GM19043 (cell line): ENCODE measurements around the gene SAMD4A.
"Not testable (repeated sequence)": the region's sequence is repeated elsewhere in the genome, so short reads cannot be mapped to it uniquely, and the experiment has no call there.

Experiments used
- ATAC-seq: cut with Tn5 transposase; IDR thresholded peaks from one replicate; pipeline ENCODE4 v1.9.1; 2021; ENCODE audit warnings: low read depth; ENCODE audit not compliant: unreplicated experiment

SAMD4A gene

DNA sequence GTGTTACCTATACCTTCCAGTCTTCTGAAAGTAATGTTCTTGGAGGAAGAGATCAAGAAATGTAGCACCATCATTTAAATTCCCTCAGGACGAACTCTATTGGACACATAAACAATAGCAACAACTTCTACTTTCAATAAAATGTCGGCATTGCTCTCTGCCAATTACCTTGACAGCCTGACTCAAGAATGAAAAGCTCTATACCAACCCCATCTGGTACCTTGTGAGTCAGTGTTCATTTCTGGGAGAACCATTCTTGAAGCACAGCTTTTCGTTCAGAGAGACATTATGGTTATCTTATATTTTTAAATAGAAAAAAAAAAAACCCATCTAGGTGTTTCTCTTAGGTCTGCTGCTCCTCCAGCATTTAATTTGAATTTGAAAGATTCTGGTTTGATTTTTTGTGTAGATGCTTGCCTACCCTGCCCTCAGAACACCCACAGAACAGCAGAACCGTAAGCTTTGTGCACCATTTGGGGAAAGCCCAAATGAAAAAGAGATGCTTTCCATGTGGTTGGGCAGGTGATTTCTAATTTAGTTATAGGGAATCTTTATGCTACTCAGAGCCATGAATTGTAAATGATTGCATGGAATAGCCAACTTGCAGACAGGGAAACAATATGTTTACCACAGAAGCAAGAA, 156.0 kb downstream of the SAMD4A start:
- no peak for ATAC-seq

DNA sequence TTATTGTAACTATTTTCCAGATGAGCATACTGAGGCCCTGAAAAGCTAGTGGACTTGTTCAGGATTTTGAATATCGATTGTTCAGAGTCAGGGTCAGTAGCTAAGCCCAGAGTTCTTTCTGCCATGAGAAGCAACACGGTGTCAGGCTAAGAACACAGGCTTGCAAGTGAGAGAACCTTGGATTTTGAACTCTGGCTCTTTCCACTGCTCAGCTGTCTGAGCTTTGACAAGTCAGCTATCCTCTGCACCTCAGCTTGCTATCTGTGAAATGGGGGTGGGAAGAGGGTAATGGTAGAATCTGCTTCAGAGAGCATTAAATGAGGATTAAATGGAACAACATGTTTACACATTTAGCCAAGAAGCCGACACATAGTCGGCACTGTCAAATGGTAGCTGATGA, 157.2 kb downstream of the SAMD4A start:
- no peak for ATAC-seq

DNA sequence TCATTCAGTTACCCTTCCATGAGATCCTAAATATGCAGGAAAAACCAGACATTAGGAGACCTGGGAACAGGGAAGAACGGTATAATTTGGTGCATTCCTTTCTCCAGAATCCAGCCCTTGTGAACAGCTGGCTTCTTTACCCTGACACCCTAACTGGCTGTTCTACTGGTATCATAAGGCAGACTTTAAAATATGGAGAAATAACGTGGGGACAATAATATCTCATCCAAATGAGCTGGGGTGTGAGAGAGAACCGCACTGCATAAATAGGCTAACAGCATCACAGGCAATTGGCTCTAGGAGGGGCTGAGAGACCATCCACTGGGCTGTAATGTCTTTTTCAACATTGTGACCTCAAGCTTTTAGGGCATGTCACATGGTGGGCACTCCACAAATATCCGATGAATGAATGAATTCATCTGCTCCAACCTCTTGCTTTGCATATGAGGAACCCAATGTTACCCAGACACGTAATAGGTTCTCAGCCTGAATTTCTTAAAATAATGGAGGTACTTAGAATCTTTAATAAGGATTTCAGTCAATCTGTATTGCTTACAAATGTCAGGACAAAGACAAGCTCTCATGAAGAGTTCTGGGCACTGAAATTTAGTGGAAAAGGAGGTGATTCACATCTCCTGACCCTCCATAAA, 157.9 kb downstream of the SAMD4A start:
- no peak for ATAC-seq

DNA sequence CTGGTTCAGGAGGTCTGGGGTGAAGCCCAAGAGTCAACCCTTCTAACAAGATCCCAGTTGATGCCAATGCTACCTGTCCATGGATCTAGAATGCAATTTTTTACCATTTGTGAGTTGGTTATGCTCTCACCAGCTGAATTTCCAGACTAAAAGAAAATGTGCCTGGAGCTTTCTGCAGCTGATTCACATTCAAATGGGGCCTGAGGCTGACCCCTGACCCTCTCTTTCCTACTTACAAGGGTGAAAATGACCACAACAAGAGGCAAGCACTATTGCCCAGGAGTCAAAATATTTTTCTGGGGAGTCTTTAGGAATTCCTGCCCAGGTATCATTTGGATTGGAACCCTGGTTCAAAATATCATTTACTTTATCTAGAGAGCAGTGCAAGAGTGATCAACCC, 159.1 kb downstream of the SAMD4A start:
- no peak for ATAC-seq

DNA sequence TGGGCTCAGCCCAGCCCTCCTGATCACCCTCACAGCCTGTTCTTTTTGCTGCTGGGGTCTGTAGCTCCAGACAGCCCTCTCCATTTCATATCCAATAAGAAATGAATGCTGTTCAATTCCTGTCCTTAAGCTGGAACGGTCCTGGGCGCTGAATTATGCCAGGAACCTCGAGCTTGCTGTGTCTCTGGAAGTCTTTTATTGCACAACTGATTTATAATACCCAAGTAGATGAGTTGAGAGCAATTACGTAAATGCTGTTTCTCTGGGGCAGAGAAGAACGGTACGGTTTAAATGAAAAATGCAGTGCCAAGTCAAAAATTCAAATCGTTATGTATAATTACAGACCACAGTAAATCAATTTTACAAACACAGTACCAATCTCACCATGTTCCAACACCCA, 161.0 kb downstream of the SAMD4A start:
- ATAC-seq = no peak

DNA sequence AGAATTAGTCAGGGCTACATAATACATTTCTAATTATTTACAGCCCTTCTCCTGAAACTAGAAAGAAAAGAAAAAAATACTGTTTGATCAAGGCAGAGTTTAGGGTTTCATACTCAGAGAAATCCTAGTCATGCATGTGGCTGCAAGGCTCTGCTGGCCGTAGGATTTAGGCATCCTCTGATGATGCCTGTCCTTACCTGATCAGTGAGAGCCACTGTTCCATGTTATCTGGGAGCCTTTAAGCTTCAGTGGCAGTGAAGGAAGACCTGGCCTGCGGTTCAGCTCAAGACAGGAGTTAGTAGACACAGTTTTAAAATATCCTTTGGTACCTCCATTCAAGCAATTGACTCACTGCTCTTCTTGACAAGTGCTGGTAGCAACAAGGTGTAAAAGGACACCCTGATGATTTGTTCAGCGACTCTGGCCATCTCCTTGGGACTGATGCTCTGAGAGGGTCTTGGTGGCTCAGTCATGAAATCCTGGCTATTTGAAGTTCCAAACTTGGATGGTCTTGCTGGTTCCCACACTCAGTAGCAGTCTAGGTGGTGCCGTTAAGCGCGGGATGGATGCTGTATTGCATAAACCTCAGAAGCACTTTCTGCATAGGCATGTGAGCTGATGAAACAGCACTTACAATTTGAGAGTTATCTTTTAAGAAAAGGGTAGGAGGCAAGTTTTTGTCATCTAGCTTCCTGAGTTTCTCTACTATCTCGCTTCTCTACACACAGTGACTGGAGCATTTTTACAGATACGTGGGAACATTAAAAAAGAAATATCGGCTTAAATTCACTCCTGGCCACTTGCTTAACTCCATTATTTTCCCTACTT, 162.0 kb downstream of the SAMD4A start:
- no peak for ATAC-seq

DNA sequence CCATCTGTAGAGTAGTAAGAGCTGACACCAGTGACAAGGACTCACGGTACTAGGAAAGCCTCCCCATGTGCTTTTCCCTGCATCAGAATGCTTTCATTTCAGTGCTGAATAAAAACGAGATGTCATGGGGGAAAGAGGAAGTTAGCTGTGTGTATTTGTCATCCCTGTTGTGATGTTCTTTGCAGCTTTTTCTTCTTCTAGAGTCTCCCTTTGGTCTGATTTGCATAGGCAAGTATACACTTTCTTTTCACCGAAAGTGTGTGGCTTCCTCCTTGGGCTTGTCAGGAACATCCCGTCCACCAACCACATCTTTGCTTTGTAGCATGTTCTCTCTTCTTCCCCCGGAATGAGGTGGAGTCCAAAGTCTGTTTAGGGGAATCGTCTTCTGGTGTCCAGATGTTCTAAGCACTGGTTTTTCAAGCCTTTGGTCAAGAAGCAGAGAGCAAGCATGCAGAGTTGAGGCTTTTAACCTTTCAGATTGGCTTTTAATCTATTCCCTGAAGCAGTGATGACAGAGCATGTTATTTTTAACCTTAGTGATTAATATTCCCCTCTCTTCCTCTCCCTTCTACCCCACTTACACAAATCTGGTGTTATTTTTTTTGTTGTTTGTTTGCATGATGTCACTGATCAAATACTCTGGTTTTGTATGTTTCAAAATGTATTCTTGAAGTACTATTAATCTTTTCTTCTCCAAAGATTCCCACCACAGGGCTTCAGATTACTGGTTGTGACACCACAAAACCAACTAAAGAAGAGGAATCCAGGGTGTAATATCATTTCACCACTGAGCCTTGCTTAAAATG, 163.4 kb downstream of the SAMD4A start:
- ATAC-seq = peak; percentile 92

GRCh38 chr14:54734966-54735365, 168.0 kb downstream of the SAMD4A start:
- ATAC-seq = no peak

GRCh38 chr14:54735424-54735823, 168.5 kb downstream of the SAMD4A start:
- no peak for ATAC-seq

DNA sequence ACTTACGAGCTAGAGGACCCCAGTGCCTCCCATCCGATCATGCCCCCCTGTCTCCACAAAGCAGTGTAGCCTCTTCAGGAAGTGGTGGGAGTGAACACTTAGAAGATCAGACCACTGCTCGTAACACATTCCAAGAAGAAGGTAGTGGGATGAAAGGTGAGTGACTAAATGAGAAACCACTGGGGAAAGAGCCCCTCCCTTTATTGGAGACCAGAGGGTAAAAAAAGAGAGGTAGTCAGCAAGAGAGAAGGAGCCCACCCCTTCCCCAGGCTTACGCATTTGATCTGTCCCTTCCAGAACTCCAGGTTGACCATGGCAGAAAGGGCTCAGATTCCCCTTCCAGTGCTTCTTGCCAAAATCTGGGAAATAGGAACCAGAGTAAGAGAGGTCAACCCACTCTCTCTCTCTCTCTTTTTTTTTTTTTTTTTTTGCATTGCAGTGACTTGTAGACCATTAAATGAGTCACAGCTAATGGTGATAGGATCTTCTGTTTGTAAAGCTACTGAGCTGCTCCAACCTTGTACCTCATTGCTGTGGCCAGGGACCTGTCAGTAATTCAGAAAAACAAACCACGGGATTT, 170.3 kb downstream of the SAMD4A start:
- ATAC-seq = no peak

DNA sequence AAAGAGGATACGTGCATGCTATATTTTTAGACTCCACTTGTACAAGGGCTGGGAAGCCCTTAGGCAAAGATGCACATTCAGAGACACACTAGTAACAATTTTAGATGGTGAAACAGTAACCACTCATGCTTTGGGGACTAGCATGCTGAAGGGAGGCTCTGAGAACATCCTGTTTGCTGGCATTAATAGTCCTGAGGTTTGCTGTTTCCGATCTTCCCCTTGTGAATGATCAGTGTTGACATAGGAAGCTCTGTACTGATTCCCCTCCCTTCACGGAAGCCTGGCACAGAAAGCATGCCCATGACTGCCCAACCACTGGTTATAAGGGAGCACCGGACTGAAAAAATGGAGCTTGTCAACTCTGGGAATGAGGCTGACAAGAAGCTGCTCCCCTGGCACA, 171.1 kb downstream of the SAMD4A start:
- ATAC-seq = no peak

GRCh38 chr14:54739514-54739913, 172.6 kb downstream of the SAMD4A start:
- no peak for ATAC-seq

DNA sequence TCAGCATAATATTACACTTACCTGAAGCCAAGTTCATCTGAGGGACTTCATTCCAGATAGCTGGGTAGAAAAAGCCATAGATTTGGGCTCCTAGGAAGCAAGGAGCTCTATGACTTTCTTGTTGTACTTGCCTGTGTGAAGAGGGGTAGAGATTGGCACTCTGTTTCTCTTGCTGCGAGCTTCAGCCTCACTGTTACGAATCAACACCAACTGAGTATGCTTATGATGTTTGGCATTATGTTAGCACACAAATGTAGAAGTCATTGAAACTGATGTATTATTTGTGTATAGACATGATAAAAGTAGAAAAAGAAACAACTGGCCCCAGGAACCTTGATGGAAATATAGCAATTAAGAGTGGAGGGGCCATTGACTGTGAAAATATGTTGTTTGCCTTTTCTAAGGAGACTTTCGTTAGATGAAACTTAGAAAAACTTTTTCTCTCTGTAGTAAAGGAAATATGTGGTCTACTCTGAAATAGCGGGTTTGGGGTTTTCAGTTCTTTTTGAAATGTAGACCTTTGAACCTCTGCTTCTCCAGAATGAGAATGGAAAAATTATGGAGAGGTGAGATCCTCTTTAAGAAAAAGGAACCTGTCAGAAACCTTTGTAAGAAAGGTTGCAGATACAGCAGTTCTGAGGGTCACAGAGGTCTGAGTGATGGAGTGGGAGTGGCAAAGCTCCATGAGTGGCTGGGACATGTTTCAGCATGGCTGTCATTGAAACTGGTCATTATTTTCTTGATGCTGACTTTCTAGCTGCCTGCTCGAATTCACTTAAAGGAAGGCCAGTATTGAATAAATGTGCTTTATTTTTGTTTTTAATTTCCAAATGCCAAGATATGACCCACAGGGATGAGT, 175.8 kb downstream of the SAMD4A start:
- no peak for ATAC-seq

DNA sequence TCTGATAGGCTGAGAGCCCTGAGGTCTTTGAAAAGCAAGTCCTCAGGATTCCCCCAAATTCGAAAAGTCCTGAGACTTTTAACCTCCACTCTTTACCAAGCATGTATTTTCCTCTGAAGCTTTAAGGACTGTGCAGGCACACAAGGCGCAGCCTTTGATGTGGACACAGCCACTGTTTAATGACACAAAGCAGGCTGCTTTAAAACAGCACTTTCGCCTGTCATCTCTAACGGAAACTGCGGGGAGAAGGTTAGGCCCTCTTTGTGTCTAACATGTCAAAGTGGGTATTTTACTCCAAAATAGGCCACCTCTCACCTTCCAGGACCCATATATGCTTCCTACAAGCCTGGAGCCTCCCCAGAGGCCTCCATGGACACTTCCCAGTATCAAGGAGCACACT, 176.5 kb downstream of the SAMD4A start:
- no peak for ATAC-seq

GRCh38 chr14:54746019-54746418, 179.1 kb downstream of the SAMD4A start:
- ATAC-seq = no peak

GRCh38 chr14:54747616-54748015, 180.7 kb downstream of the SAMD4A start:
- no peak for ATAC-seq

DNA sequence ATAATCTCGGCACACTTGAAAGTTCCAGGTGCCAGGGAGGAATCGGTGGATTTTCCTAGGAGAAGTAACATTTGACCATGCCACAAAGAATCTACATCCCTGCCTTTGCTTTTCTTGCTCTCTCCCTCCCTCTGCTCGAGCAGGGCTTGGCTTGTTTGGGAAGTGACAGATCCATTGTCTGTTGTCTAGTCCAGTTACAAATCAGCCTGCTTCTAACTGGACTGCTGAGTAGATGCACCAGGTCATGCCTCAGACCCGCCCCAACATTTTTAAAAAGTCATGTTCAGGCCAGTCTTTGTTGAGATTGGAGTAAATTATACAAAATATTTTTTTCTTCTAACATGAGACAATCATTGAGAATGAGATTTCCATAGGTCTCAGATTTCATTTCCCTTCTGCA, 182.3 kb downstream of the SAMD4A start:
- ATAC-seq = no peak

GRCh38 chr14:54749727-54750126, 182.8 kb downstream of the SAMD4A start:
- ATAC-seq = no peak

GRCh38 chr14:54752611-54753010, 185.7 kb downstream of the SAMD4A start:
- not testable (repeated sequence) for ATAC-seq

DNA sequence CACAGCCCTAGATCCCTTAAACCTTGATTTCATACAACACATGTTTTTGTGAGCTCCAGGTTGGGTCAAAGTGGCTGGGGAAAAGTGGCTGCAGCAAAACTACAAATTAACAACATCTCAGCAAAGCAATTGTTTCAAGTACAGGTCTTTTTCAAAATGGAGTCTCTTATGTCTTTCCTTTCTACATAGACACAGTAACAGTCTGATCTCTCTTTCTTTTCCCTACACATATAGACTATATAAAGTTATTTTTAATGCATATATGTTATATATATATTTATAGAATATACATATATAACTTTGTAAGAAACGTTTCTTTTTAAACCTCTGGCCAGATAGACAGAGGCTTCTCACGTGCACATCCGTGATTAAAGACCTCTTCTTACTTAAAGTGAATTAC, 186.5 kb downstream of the SAMD4A start:
- ATAC-seq = not testable (repeated sequence)
